CD4-positive, alpha-beta T cell treated with Interleukin-21 for 1 hour (primary cell): ENCODE measurements around the gene PCDHB6.
"Not testable (repeated sequence)": the region's sequence is repeated elsewhere in the genome, so short reads cannot be mapped to it uniquely, and the experiment has no call there.

ENCODE experiments used
- DNase-seq: peaks from one replicate; pipeline ENCODE4 v3.0.0-alpha.2; 2020

The PCDHB6 gene

DNA sequence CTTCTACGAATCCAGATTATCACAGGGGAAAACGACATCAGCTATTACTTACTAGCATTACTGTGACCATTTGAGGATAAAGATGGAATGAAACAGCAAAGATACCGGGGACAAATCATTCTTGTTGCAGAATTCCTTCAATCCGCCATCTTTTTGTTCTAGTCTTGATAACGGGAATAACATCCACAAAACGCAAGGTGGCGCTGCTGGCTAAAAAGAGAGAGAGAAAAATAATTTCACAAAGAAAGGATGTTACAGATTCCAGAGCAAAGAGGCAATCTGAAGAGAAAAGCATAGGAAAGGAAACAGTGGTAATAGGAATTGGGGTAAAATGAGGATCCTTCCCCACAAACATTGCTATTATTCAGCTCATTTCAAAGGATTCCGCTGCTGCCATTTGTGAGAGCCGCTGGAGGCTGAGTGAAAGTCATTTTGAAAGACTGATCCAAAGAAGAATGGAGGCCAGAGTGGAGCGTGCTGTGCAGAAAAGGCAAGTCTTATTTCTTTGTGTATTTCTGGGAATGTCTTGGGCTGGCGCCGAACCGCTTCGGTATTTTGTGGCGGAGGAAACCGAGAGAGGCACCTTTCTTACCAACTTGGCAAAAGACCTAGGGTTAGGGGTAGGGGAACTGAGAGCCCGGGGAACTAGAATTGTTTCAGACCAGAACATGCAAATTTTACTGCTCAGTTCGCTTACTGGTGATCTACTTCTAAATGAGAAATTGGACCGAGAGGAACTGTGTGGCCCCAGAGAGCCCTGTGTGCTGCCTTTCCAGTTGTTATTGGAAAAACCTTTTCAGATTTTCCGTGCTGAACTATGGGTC is 22.7 kb downstream of the PCDHB6 start, which contains the start of gene PCDHB7:
Gene PCDHB7 (plus strand): TSS at position 264 of the 824 bp plus-strand sequence. CDS start 192 bp downstream, at position 456.
- peak; percentile 16 for DNase-seq

DNA sequence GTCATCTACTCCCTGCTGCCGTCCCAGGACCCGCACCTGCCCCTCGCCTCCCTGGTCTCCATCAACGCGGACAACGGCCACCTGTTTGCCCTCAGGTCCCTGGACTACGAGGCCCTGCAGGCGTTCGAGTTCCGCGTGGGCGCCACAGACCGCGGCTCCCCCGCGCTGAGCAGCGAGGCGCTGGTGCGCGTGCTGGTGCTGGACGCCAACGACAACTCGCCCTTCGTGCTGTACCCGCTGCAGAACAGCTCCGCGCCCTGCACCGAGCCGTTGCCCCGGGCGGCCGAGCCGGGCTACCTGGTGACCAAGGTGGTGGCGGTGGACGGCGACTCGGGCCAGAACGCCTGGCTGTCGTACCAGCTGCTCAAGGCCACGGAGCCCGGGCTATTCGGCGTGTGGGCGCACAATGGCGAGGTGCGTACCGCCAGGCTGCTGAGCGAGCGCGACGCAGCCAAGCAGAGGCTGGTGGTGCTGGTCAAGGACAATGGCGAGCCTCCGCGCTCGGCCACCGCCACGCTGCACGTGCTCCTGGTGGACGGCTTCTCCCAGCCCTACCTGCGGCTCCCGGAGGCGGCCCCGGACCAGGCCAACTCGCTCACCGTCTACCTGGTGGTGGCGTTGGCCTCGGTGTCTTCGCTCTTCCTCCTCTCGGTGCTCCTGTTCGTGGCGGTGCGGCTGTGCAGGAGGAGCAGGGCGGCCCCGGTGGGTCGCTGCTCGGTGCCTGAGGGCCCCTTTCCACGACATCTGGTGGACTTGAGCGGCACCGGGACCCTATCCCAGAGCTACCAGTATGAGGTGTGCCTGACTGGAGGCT is 24.6 kb downstream of the PCDHB6 start:
- DNase-seq, result not testable (repeated sequence)

DNA sequence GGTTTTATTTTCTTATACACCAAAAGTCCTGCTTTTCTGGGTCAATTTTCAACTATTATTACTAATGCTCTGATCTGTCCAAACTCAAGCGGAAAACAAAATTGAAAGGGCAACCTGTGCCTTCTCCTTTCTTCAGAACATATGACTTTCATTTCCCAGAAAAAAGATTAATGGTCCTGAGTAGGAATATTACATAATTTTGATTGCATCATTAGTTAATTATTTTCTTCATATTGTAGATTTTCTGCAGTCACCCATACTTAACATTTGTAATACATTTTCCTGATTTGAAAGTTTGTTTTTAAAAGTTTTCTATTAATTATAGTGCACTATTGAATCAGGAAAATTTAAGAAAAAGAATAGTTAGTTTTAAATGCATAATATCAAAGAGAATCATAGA is 26.1 kb downstream of the PCDHB6 start:
- no peak for DNase-seq

- not testable (repeated sequence) for DNase-seq
Observed at GRCh38 chr5:141177577-141178191, 27.8 kb downstream of the PCDHB6 start, which contains the start of gene PCDHB8. PCDHB8 (plus strand) TSS chr5:141177790; CDS start chr5:141178035, 245 bp downstream.

GRCh38 chr5:141179371-141179770 is 29.5 kb downstream of the PCDHB6 start:
- DNase-seq, result not testable (repeated sequence)

DNA sequence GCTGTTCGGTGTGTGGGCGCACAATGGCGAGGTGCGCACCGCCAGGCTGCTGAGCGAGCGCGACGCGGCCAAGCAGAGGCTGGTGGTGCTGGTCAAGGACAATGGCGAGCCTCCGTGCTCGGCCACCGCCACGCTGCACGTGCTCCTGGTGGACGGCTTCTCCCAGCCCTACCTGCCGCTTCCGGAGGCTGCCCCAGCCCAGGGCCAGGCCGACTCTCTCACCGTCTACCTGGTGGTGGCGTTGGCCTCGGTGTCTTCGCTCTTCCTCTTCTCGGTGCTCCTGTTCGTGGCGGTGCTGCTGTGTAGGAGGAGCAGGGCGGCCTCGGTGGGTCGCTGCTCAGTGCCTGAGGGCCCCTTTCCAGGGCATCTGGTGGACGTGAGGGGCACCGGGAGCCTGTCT is 30.0 kb downstream of the PCDHB6 start:
- not testable (repeated sequence) for DNase-seq

GRCh38 chr5:141180313-141180712 is 30.5 kb downstream of the PCDHB6 start:
- no peak for DNase-seq

DNA sequence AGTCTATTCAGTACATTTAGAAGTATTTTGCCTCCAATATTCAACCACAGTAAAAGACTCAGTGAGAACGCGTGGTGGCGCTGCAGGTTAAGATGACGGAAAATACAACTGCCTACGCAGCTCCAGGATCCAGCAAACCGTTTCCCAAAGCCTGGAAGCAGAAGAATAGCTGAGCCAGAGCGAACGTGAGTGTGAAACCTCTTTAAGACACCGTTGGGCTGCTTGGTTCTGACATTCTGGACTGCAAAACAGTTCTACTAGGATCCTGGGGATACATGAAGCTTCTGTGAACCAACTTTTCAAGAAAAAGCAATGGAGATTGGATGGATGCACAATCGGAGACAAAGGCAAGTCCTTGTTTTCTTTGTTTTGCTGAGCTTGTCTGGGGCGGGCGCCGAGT is 32.4 kb downstream of the PCDHB6 start, which contains the start of gene PCDHB16:
Gene PCDHB16 (plus strand): TSS at position 140 of the 400 bp plus-strand sequence. CDS start 173 bp downstream, at position 313.
- no peak for DNase-seq

DNA sequence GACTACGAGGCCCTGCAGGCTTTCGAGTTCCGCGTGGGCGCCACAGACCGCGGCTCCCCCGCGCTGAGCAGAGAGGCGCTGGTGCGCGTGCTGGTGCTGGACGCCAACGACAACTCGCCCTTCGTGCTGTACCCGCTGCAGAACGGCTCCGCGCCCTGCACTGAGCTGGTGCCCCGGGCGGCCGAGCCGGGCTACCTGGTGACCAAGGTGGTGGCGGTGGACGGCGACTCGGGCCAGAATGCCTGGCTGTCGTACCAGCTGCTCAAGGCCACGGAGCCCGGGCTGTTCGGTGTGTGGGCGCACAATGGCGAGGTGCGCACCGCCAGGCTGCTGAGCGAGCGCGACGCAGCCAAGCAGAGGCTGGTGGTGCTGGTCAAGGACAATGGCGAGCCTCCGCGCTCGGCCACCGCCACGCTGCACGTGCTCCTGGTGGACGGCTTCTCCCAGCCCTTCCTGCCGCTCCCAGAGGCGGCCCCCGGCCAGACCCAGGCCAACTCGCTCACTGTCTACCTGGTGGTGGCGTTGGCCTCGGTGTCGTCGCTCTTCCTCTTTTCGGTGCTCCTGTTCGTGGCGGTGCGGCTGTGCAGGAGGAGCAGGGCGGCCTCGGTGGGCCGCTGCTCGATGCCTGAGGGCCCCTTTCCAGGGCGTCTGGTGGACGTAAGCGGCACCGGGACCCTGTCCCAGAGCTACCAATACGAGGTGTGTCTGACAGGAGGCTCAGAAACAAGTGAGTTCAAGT is 34.4 kb downstream of the PCDHB6 start:
- not testable (repeated sequence) for DNase-seq

DNA sequence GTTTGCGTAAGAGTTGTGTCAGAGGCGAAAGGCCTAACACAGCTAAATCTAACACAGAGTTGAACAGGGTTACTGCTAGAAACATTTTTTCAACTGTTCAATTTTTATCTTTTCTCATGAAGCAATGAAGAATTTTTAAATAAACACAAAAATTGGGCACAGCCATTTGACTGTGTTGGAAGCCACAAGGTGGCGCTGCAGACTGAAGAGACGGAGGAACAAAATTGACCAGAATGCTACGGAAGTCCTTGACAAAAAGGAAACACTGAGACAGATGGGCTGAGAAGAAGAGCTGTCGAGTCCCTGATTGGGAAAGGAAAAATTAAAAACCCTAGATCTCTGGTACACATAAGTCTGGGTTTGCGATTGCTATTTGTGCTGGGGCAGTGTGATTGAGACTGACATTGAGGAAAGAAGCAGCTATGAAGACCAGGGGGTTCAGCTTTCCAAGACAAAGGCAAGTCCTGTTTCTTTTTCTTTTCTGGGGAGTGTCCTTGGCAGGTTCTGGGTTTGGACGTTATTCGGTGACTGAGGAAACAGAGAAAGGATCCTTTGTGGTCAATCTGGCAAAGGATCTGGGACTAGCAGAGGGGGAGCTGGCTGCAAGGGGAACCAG is 37.1 kb downstream of the PCDHB6 start, which contains the start of gene PCDHB9:
Gene PCDHB9 (plus strand): TSS at position 265 of the 616 bp plus-strand sequence. CDS start 158 bp downstream, at position 423.
- DNase-seq, result peak; percentile 34

- not testable (repeated sequence) for DNase-seq
Observed at GRCh38 chr5:141188682-141189081, 38.8 kb downstream of the PCDHB6 start.

DNA sequence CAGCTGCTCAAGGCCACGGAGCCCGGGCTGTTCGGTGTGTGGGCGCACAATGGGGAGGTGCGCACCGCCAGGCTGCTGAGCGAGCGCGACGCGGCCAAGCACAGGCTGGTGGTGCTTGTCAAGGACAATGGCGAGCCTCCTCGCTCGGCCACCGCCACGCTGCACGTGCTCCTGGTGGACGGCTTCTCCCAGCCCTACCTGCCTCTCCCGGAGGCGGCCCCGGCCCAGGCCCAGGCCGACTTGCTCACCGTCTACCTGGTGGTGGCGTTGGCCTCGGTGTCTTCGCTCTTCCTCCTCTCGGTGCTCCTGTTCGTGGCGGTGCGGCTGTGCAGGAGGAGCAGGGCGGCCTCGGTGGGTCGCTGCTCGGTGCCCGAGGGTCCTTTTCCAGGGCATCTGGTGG is 39.3 kb downstream of the PCDHB6 start:
- not testable (repeated sequence) for DNase-seq

DNA sequence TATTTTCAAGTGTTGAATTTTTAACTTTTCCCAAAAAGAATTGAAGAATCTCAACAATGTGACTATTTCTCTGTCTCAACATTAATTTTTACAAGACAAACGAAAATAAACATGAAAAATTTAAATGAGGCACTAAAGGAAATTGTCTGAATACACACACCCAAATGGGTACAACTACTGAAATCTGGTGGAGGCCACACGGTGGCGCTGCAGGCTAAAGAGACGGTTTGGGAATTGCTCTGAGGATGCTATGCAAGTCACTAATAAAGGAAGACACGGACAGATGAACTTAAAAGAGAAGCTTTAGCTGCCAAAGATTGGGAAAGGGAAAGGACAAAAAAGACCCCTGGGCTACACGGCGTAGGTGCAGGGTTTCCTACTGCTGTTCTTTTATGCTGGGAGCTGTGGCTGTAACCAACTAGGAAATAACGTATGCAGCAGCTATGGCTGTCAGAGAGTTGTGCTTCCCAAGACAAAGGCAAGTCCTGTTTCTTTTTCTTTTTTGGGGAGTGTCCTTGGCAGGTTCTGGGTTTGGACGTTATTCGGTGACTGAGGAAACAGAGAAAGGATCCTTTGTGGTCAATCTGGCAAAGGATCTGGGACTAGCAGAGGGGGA is 42.4 kb downstream of the PCDHB6 start, which contains the start of gene PCDHB10:
Gene PCDHB10 (plus strand): TSS at position 244 of the 616 bp plus-strand sequence. CDS start 200 bp downstream, at position 444.
- peak; percentile 15 for DNase-seq

- not testable (repeated sequence) for DNase-seq
Observed at GRCh38 chr5:141194332-141194731, 44.5 kb downstream of the PCDHB6 start.

GRCh38 chr5:141196363-141196762 is 46.5 kb downstream of the PCDHB6 start:
- no peak for DNase-seq

GRCh38 chr5:141199359-141200235 is 49.7 kb downstream of the PCDHB6 start, which contains the start of gene PCDHB11:
PCDHB11 (plus strand) TSS chr5:141199627; CDS start chr5:141199775, 148 bp downstream.
- DNase-seq, result no peak

DNA sequence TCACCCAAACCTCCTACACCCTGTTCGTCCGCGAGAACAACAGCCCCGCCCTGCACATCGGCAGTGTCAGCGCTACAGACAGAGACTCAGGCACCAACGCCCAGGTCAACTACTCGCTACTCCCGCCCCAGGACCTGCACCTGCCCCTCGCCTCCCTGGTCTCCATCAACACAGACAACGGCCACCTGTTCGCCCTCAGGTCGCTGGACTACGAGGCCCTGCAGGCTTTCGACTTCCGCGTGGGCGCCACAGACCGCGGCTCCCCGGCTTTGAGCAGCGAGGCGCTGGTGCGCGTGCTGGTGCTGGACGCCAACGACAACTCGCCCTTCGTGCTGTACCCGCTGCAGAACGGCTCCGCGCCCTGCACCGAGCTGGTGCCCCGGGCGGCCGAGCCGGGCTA is 51.3 kb downstream of the PCDHB6 start:
- DNase-seq, result not testable (repeated sequence)

DNA sequence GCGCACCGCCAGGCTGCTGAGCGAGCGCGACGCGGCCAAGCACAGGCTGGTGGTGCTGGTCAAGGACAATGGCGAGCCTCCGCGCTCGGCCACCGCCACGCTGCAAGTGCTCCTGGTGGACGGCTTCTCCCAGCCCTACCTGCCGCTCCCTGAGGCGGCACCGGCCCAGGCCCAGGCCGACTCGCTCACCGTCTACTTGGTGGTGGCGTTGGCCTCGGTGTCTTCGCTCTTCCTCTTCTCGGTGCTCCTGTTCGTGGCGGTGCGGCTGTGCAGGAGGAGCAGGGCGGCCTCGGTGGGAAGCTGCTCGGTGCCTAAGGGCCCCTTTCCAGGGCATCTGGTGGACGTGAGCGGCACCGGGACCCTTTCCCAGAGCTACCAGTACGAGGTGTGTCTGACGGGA is 51.8 kb downstream of the PCDHB6 start:
- DNase-seq, result not testable (repeated sequence)
